Panc1 (cell line): ENCODE results near the gene OSGIN1. TPM values are rescaled to one million over a fixed set of nuclear protein-coding genes. Genes with fewer than 3 reads are reported as not detected.

ENCODE experiments used
- ATAC-seq: fragments of 200-7000 bp; cut with Tn5 transposase; 2 replicates; pipeline ENCODE4 v1.9.1; 2020; ENCODE audit warnings: mild to moderate bottlenecking, moderate library complexity
- BruUV-seq: library from RNA; stranded (reverse); fragments of 400-500 nt; replicated peaks from 2 replicates; lab custom pipeline; 2021; lab: Mats Ljungman, UMichigan
- CTCF ChIA-PET: fragments of 300-600 bp; sonication (Branson Sonifier 250); formaldehyde crosslinking; loops from one replicate; lab custom pipeline; 2022; ENCODE audit warnings: antibody characterized with exemption; lab: Charles Lee
- POLR2A ChIA-PET: fragments of 300-600 bp; sonication (Branson Sonifier 250); formaldehyde crosslinking; loops from one replicate; lab custom pipeline; 2022; ENCODE audit warnings: antibody characterized with exemption; lab: Charles Lee
- DNase-seq: peaks from one replicate; pipeline ENCODE4 v3.0.0-alpha.2; 2010; ENCODE audit warnings: low read depth, low spot score
- H3K27ac ChIP-seq: 2 replicates; pipeline ENCODE4 v1.5.1; 2011; ENCODE audit warnings: mild to moderate bottlenecking, low read length, inconsistent platforms
- H3K27me3 ChIP-seq: fragments of 200-500 bp; sonication (Bioruptor generic); 2 replicates; pipeline ENCODE4 v1.6.0; 2014; ENCODE audit warnings: low read length, inconsistent platforms; ENCODE audit not compliant: control insufficient read depth, insufficient read depth
- H3K36me3 ChIP-seq: fragments of 200-500 bp; sonication (Bioruptor generic); 2 replicates; pipeline ENCODE4 v1.5.1; 2014; ENCODE audit warnings: inconsistent platforms, mild to moderate bottlenecking, low read length, moderate library complexity; ENCODE audit not compliant: control insufficient read depth, insufficient read depth
- H3K4me1 ChIP-seq: 2 replicates; pipeline ENCODE4 v1.5.1; 2011; ENCODE audit warnings: inconsistent platforms, mild to moderate bottlenecking, low read length, moderate library complexity; ENCODE audit not compliant: control insufficient read depth, insufficient read depth
- H3K4me3 ChIP-seq, 2 experiments: 2 replicates each; pipeline ENCODE4 v1.5.1; 2011 to 2012; ENCODE audit warnings: low read depth in 2 of 2, low read length in 2 of 2, mild to moderate bottlenecking in 2 of 2, inconsistent platforms in 1 of 2, moderate library complexity in 1 of 2
- H3K9me3 ChIP-seq: fragments of 200-500 bp; sonication (Bioruptor generic); 2 replicates; pipeline ENCODE4 v1.5.1; 2014; ENCODE audit warnings: low read depth, mild to moderate bottlenecking, inconsistent platforms, low read length, moderate library complexity; ENCODE audit not compliant: control insufficient read depth, insufficient read depth
- CTCF ChIP-seq: fragments of 450-650 bp; IDR thresholded peaks from 2 replicates; pipeline ENCODE4 v1.5.1; 2017; ENCODE audit warnings: mild to moderate bottlenecking
- POLR2AphosphoS5 ChIP-seq: IDR thresholded peaks from 2 replicates; pipeline ENCODE4 v1.6.1; 2012; ENCODE audit warnings: mild to moderate bottlenecking, low read depth, low read length, moderate library complexity
- REST ChIP-seq, 2 experiments: IDR thresholded peaks; 2 replicates each; pipeline ENCODE4 v1.6.1; 2011 to 2012; ENCODE audit warnings: low read depth in 2 of 2, control low read depth in 1 of 2, low read length in 1 of 2, mild to moderate bottlenecking in 1 of 2, moderate library complexity in 1 of 2; ENCODE audit not compliant: insufficient read depth in 1 of 2
- SIN3A ChIP-seq: IDR thresholded peaks from 2 replicates; pipeline ENCODE4 v1.6.1; 2012; ENCODE audit warnings: low read depth, mild to moderate bottlenecking, low read length, moderate library complexity, borderline replicate concordance; ENCODE audit not compliant: insufficient read depth
- TCF7L2 ChIP-seq: IDR thresholded peaks from 2 replicates; pipeline ENCODE4 v1.6.1; 2011; ENCODE audit warnings: mild to moderate bottlenecking, low read depth, low read length, inconsistent platforms
- in situ Hi-C: cut with HindIII; loops from 2 replicates; pipeline ENCODE4 v1.10.0; 2016; ENCODE audit warnings: low sequenced_read_pairs, low pct_unique_long_range_greater_than_20kb
- intact Hi-C: fragments of 100-400 bp; cut with micrococcal nuclease; formaldehyde crosslinking; loops from one replicate; pipeline ENCODE4 v1.10.0; 2022; ENCODE audit not compliant: unreplicated experiment
- total RNA-seq: library from RNA; stranded (reverse); gene quantifications from one replicate; pipeline ENCODE4 v1.2.1, GENCODE V29; 2021; ENCODE audit not compliant: unreplicated experiment

The OSGIN1 gene
- total RNA-seq, 1 experiment from 2014 or later = 4.9 TPM

DNA sequence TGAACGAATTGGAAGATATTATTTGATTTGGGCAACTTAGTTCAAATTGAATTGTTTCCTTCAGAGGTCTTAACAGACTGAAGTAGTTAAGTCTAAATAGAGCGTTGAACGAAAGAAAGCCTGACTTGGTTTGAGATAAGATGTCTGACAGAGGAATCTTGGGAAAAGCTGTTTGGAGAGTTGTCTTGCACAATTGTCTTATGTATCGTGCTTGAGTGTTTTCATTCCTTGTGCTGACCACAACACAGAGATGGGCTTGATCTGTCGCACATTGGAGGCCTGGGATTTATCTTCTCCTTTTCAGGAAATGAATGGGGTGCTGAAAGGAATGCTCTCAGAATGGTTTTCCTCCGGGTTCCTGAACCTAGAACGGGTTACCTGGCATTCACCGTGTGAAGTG is 46.4 kb upstream of the OSGIN1 start:
- no peak overlapping the region for H3K27ac ChIP-seq
- BruUV-seq = no TSS peak
- no peaks in the 10 kb centered on the region; the same call in 1 of the 2 replicates for H3K36me3 ChIP-seq
- H3K4me1 ChIP-seq = no peaks in the 10 kb centered on the region
- no peaks in the 10 kb centered on the region for H3K9me3 ChIP-seq
- no peak for DNase-seq
- ChIA-PET CTCF (no interaction called here), POLR2A (no interaction called here)
- no peak overlapping the region for H3K4me3 ChIP-seq
- in situ Hi-C loops (no loop called here), intact Hi-C loops (no loop called here)
- TF ChIP-seq REST (IDR thresholded peaks at IDR 0.05; ENCODE audit: insufficient read depth in 1 of 2, low read depth in 2 of 2, low read length in 1 of 2) (no peak), POLR2AphosphoS5 (no peak), SIN3A (no peak), CTCF (no peak), TCF7L2 (no peak)
- ATAC-seq = no peak
- no peaks in the 10 kb centered on the region for H3K27me3 ChIP-seq

GRCh38 chr16:83907111-83907510 is 45.9 kb upstream of the OSGIN1 start:
- intact Hi-C loops = no loop called here
- no peaks in the 10 kb centered on the region; the same call in 1 of the 2 replicates for H3K36me3 ChIP-seq
- ATAC-seq = no peak
- no peak overlapping the region for H3K27ac ChIP-seq
- no peaks in the 10 kb centered on the region for H3K27me3 ChIP-seq
- no peak for TF ChIP-seq CTCF
- TF ChIP-seq TCF7L2 = no peak
- no peak for TF ChIP-seq POLR2AphosphoS5
- no peak for TF ChIP-seq REST (IDR thresholded peaks at IDR 0.05; ENCODE audit: insufficient read depth in 1 of 2, low read depth in 2 of 2, low read length in 1 of 2)
- no peak for TF ChIP-seq SIN3A
- no peak for DNase-seq
- H3K4me1 ChIP-seq = no peaks in the 10 kb centered on the region
- H3K9me3 ChIP-seq = no peaks in the 10 kb centered on the region
- in situ Hi-C loops = no loop called here
- ChIA-PET POLR2A (no interaction called here), CTCF (no interaction called here)
- no peak overlapping the region for H3K4me3 ChIP-seq
- BruUV-seq = no TSS peak
